ENCODE measurements around the gene SPDEF. TPM values are rescaled to one million over a fixed set of nuclear protein-coding genes. Genes with fewer than 3 reads are reported as not detected.

Gene SPDEF
- total RNA-seq, 2 experiments from 2014 or later = not detected

- Mint-ChIP-seq H3K36me3 (ENCODE audit: low read depth) (no peaks in the 10 kb centered on the region), H3K27ac (no peak overlapping the region), H3K4me1 (ENCODE audit: low read depth) (peaks cover 5% of the 10 kb centered on the region), H3K4me3 (no peak overlapping the region), H3K27me3 (no peaks in the 10 kb centered on the region), H3K9me3 (no peaks in the 10 kb centered on the region)
- no peak for TF ChIP-seq CTCF (IDR thresholded peaks at IDR 0.05)
- POLR2A ChIA-PET = no interaction called here
- no peak for DNase-seq
- intact Hi-C loops (cut with micrococcal nuclease) = no loop called here
- CTCF ChIA-PET = no interaction called here
- ATAC-seq = no peak
Measured at GRCh38 chr6:34530753-34531365, 25.3 kb downstream of the SPDEF start.

GRCh38 chr6:34529665-34530327 is 26.3 kb downstream of the SPDEF start:
- Mint-ChIP-seq H3K27me3 (no peaks in the 10 kb centered on the region), H3K27ac (no peak overlapping the region), H3K4me1 (ENCODE audit: low read depth) (peaks cover 5% of the 10 kb centered on the region), H3K4me3 (no peak overlapping the region), H3K36me3 (ENCODE audit: low read depth) (no peaks in the 10 kb centered on the region), H3K9me3 (no peaks in the 10 kb centered on the region)
- intact Hi-C loops (cut with micrococcal nuclease) = loop anchor here (5.0 kb wide), 1 partner anchor 78 kb away; no protein-coding TSS in a partner anchor
- CTCF ChIA-PET = interaction anchor here (1.1 kb wide), 1 partner anchor 80 kb away, joined by 5 read pairs; no protein-coding TSS in a partner anchor
- POLR2A ChIA-PET = no interaction called here
- DNase-seq (no peak), ATAC-seq (no peak)
- no peak for TF ChIP-seq CTCF (IDR thresholded peaks at IDR 0.05)

- Mint-ChIP-seq H3K27me3 (no peaks in the 10 kb centered on the region), H3K4me1 (ENCODE audit: low read depth) (peaks cover 5% of the 10 kb centered on the region), H3K9me3 (no peaks in the 10 kb centered on the region), H3K4me3 (no peak overlapping the region), H3K36me3 (ENCODE audit: low read depth) (no peaks in the 10 kb centered on the region), H3K27ac (no peak overlapping the region)
- TF ChIP-seq CTCF (IDR thresholded peaks at IDR 0.05) = no peak
- intact Hi-C loops (cut with micrococcal nuclease) = loop anchor here (5.0 kb wide), 1 partner anchor 78 kb away; no protein-coding TSS in a partner anchor
- CTCF ChIA-PET = interaction anchor here (1.1 kb wide), 1 partner anchor 80 kb away, joined by 5 read pairs; no protein-coding TSS in a partner anchor
- POLR2A ChIA-PET = no interaction called here
- ATAC-seq (no peak), DNase-seq (no peak)
Measured at GRCh38 chr6:34528996-34529664, 27.0 kb downstream of the SPDEF start.

- ChIA-PET POLR2A (no interaction called here), CTCF (interaction anchor here (0.5 to 3.2 kb wide), 12 partner anchors 8 to 263 kb away, joined by 3 to 25 read pairs (median 3); partner anchors contain the start of gene BLTP3A)
- intact Hi-C loops (cut with micrococcal nuclease) = loop anchor here (5.0 kb wide), 1 partner anchor 79 kb away; no protein-coding TSS in a partner anchor
- H3K4me3 Mint-ChIP-seq = no peak overlapping the region
- H3K4me1 Mint-ChIP-seq (ENCODE audit: low read depth) = peaks cover 5% of the 10 kb centered on the region
- ATAC-seq (no peak), DNase-seq (no peak)
- no peaks in the 10 kb centered on the region for H3K27me3 Mint-ChIP-seq
- no peak overlapping the region for H3K27ac Mint-ChIP-seq
- H3K36me3 Mint-ChIP-seq (ENCODE audit: low read depth) = no peaks in the 10 kb centered on the region
- no peaks in the 10 kb centered on the region for H3K9me3 Mint-ChIP-seq
- TF ChIP-seq CTCF (IDR thresholded peaks at IDR 0.05) = no peak
Measured at GRCh38 chr6:34527751-34528670, 28.1 kb downstream of the SPDEF start.

Data from activated CD8-positive, alpha-beta T cell treated with anti-CD3 and anti-CD28 coated beads for 36 hours (primary cell).